Sigmoid colon (tissue), 3 donors: ENCODE results near the gene CNTFR.

Source experiments
- POLR2A ChIP-seq, 2 donors: fragments of 450-650 bp; IDR thresholded peaks; one replicate each; pipeline ENCODE4 v1.6.1; 2016; ENCODE audit warnings: antibody characterized with exemption in 2 of 2, mild to moderate bottlenecking in 2 of 2, moderate library complexity in 2 of 2
- TF ChIP-seq, protein P1 (sequence below), 4 experiments: fragments of 450-650 bp in 3 of 4; fragments of 200-600 bp in 1 of 4; IDR thresholded peaks; one replicate each; pipeline ENCODE4 v1.5.1; 2016 to 2019; ENCODE audit warnings: antibody characterized with exemption in 4 of 4, mild to moderate bottlenecking in 3 of 4, moderate library complexity in 2 of 4

DNA sequence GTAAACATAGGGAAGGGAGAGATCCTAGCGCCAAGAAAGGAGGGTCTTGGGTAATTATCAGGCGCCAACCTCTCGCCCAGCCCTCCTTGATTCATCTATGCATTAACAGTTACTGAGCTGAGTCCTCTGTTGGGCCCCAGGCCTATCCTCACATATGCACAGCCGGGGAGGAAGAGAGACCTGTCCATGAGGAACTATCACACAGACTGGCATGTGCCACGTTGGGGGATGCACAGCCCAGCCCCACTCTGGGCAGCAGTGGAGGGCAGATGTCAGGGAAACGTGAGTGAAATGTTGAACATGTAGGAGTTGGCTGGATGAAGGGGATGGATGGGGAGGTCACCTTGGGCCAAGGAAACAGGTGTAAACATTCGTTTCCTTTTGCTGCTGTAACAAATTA is 48.0 kb downstream of the CNTFR start:
- TF ChIP-seq, protein P1, sequence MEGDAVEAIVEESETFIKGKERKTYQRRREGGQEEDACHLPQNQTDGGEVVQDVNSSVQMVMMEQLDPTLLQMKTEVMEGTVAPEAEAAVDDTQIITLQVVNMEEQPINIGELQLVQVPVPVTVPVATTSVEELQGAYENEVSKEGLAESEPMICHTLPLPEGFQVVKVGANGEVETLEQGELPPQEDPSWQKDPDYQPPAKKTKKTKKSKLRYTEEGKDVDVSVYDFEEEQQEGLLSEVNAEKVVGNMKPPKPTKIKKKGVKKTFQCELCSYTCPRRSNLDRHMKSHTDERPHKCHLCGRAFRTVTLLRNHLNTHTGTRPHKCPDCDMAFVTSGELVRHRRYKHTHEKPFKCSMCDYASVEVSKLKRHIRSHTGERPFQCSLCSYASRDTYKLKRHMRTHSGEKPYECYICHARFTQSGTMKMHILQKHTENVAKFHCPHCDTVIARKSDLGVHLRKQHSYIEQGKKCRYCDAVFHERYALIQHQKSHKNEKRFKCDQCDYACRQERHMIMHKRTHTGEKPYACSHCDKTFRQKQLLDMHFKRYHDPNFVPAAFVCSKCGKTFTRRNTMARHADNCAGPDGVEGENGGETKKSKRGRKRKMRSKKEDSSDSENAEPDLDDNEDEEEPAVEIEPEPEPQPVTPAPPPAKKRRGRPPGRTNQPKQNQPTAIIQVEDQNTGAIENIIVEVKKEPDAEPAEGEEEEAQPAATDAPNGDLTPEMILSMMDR (IDR thresholded peaks at IDR 0.05) = no peak
- no peak for TF ChIP-seq POLR2A (IDR thresholded peaks at IDR 0.05)
